ENCODE data around the gene HAPSTR1. TPM values are rescaled to one million over a fixed set of nuclear protein-coding genes. Genes with fewer than 3 reads are reported as not detected.
A peak's percentile ranks its signal among the peaks of the same experiment; 100 is the strongest.

Gene HAPSTR1
- polyA plus RNA-seq, 1 of the 3 experiments (the other 2 are of a cell fraction): 7.0 TPM

- H3K27me3 ChIP-seq (ENCODE audit: insufficient read depth): no peaks in the 10 kb centered on the region
- peaks cover 15 to 40% of the 10 kb centered on the region in 2 experiments for H3K4me1 ChIP-seq (ENCODE audit: control insufficient read depth in 1 of 2, insufficient read depth in 2 of 2, low read depth in 1 of 2, low read length in 1 of 2)
- TF ChIP-seq FOSL2 (IDR thresholded peaks at IDR 0.05; ENCODE audit: borderline replicate concordance, low read depth) (peak; percentile 28; the same call in 1 of the 2 replicates), NFIC (IDR thresholded peaks at IDR 0.05; ENCODE audit: borderline replicate concordance) (no peak), JUND (IDR thresholded peaks at IDR 0.05) (no peak; the same call in 1 of the 2 replicates)
- peaks cover 29% of the 10 kb centered on the region for H3F3A ChIP-seq (replicated peaks; ENCODE audit: insufficient read depth)
- CTCF ChIA-PET: interaction anchor here (0.8 to 1.7 kb wide), 4 partner anchors 9 to 40 kb away, joined by 3 to 5 read pairs (median 4); no protein-coding TSS in a partner anchor
- H3K9me2 ChIP-seq: no peaks in the 10 kb centered on the region
- H4K20me1 ChIP-seq (ENCODE audit: insufficient read depth): peaks cover 100% of the 10 kb centered on the region
- WGBS (ENCODE audit: low lambda C conversion rate): 78% methylated on average over 5 of the region's 5 CpGs
- H3K9me3 ChIP-seq: no peaks in the 10 kb centered on the region
- no peak overlapping the region for H3K9ac ChIP-seq
- no peak overlapping the region for H2AFZ ChIP-seq (ENCODE audit: low read depth)
- H3K4me3 ChIP-seq (ENCODE audit: low read depth in 2 of 2, low read length in 1 of 2): no peak overlapping the region
- peak overlapping the region in 1 of 2 experiments; percentile 38; a peak in 2 of 4 replicates for H3K27ac ChIP-seq (ENCODE audit: low read depth in 2 of 2, low read length in 1 of 2)
- peaks cover 100% of the 10 kb centered on the region for H3K79me2 ChIP-seq (ENCODE audit: insufficient read depth)
- no peak for DNase-seq
- H3K4me2 ChIP-seq: no peak overlapping the region
- POLR2A ChIA-PET: no interaction called here
- peaks cover 54 to 80% of the 10 kb centered on the region in 2 experiments for H3K36me3 ChIP-seq (replicated peaks in 1 of 2; ENCODE audit: control insufficient read depth in 1 of 2, insufficient read depth in 2 of 2, low read length in 1 of 2)
Observed at GRCh38 chr16:9099131-9099625, 7.7 kb downstream of the HAPSTR1 start.

DNA sequence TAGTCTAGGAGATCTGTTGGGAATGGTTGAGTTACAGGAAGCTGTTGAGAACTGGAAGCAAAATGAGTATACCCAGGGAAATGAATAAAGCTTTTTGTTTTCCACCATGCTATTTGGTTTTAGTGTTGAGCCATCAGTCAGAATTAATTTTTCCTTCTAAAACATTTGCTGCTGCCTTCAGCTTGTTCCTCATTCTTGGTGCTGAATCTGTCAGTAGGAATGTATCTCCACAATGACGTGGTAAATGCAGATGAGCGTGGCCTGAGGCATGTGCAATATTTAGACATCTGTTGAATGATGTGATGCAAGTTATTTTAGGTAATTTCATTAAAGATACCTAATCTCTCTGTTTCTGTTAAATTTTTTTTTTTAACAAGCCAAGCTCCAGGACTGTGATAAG is 10.9 kb downstream of the HAPSTR1 start:
- Histone ChIP-seq H3K4me3 (ENCODE audit: low read depth in 2 of 2, low read length in 1 of 2) (no peak overlapping the region), H3K4me1 (ENCODE audit: control insufficient read depth in 1 of 2, insufficient read depth in 2 of 2, low read depth in 1 of 2, low read length in 1 of 2) (peaks cover 7 to 34% of the 10 kb centered on the region in 2 experiments), H2AFZ (ENCODE audit: low read depth) (no peak overlapping the region), H3K9ac (no peak overlapping the region), H3K9me3 (no peaks in the 10 kb centered on the region), H3K4me2 (peak overlapping the region; percentile 44; the same call in 1 of the 2 replicates), H3K79me2 (ENCODE audit: insufficient read depth) (peaks cover 100% of the 10 kb centered on the region), H3K36me3 (replicated peaks in 1 of 2; ENCODE audit: control insufficient read depth in 1 of 2, insufficient read depth in 2 of 2, low read length in 1 of 2) (peaks cover 59 to 76% of the 10 kb centered on the region in 2 experiments), H3K27ac (ENCODE audit: low read depth in 2 of 2, low read length in 1 of 2) (peak overlapping the region in 1 of 2 experiments; percentile 67; a peak in 2 of 4 replicates), H3K9me2 (no peaks in the 10 kb centered on the region), H3K27me3 (ENCODE audit: insufficient read depth) (no peaks in the 10 kb centered on the region), H3F3A (replicated peaks; ENCODE audit: insufficient read depth) (peaks cover 29% of the 10 kb centered on the region), H4K20me1 (ENCODE audit: insufficient read depth) (peaks cover 100% of the 10 kb centered on the region)
- 6% methylated on average over 2 of the region's 2 CpGs for WGBS (ENCODE audit: low lambda C conversion rate)
- TF ChIP-seq PBX3 (IDR thresholded peaks at IDR 0.05) (peak; percentile 76), JUND (IDR thresholded peaks at IDR 0.05) (peak; percentile 59), SIN3A (IDR thresholded peaks at IDR 0.05; ENCODE audit: borderline replicate concordance, low read depth, low read length) (peak; percentile 44; the same call in 1 of the 2 replicates), TEAD4 (IDR thresholded peaks at IDR 0.05; ENCODE audit: borderline replicate concordance, insufficient read depth) (0 out of 2 replicates have a peak, but pooled peaks have one; percentile 36), EP300 (IDR thresholded peaks at IDR 0.05; ENCODE audit: borderline replicate concordance in 1 of 2, low read depth in 1 of 2, low read length in 1 of 2) (peak in 1 of 2 experiments; percentile 10; a peak in 1 of 4 replicates), CHD2 (IDR thresholded peaks at IDR 0.05; ENCODE audit: low read length, partially characterized antibody) (no peak), TCF12 (IDR thresholded peaks at IDR 0.05) (peak; percentile 64), FOSL2 (IDR thresholded peaks at IDR 0.05; ENCODE audit: borderline replicate concordance, low read depth) (peak; percentile 61; the same call in 1 of the 2 replicates), IRF3 (IDR thresholded peaks at IDR 0.05; ENCODE audit: low read depth, low read length) (no peak), MXI1 (IDR thresholded peaks at IDR 0.05; ENCODE audit: low read depth, low read length) (no peak), ELF1 (IDR thresholded peaks at IDR 0.05) (peak; percentile 91), POLR2AphosphoS5 (IDR thresholded peaks at IDR 0.05; ENCODE audit: low read depth, low read length) (peak; percentile 47; the same call in 1 of the 2 replicates), NFIC (IDR thresholded peaks at IDR 0.05; ENCODE audit: borderline replicate concordance) (no peak), RXRA (IDR thresholded peaks at IDR 0.05; ENCODE audit: borderline replicate concordance, low read depth) (no peak)
- TF ChIP-seq, protein P1, sequence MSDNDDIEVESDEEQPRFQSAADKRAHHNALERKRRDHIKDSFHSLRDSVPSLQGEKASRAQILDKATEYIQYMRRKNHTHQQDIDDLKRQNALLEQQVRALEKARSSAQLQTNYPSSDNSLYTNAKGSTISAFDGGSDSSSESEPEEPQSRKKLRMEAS (IDR thresholded peaks at IDR 0.05; ENCODE audit: low read depth): peak; percentile 61; the same call in 1 of the 2 replicates
- POLR2A ChIA-PET: interaction anchor here (2.5 kb wide), 1 partner anchor 10 kb away, joined by 9 read pairs; the partner anchor contains the start of gene HAPSTR1
- CTCF ChIA-PET: interaction anchor here (1.3 to 3.6 kb wide), 3 partner anchors 33 to 222 kb away, joined by 3 to 17 read pairs (median 3); no protein-coding TSS in a partner anchor
- no peak for DNase-seq
